ENCODE results near the gene ANTXR2.

DNA sequence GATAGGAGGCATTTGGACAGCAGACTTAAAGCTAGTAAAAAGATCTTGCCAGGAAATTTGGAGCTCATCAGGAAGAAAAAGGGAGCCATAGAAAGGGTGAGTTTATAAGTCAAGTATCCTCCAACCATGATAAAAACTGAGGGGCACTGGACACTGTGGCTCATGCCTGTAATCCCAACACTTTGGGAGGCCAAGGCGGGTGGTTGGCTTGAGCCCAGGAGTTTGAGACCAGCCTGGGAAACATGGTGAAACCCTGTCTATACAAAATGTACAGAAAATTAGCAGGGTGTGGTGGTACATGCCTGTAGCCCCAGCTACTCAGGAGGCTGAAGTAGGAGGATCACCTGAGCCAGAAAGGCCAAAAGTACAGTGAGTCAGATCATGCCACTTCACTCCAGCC, 48.7 kb downstream of the ANTXR2 start:
- TF ChIP-seq POLR2A (IDR thresholded peaks at IDR 0.05), result no peak
- TF ChIP-seq, protein P1, sequence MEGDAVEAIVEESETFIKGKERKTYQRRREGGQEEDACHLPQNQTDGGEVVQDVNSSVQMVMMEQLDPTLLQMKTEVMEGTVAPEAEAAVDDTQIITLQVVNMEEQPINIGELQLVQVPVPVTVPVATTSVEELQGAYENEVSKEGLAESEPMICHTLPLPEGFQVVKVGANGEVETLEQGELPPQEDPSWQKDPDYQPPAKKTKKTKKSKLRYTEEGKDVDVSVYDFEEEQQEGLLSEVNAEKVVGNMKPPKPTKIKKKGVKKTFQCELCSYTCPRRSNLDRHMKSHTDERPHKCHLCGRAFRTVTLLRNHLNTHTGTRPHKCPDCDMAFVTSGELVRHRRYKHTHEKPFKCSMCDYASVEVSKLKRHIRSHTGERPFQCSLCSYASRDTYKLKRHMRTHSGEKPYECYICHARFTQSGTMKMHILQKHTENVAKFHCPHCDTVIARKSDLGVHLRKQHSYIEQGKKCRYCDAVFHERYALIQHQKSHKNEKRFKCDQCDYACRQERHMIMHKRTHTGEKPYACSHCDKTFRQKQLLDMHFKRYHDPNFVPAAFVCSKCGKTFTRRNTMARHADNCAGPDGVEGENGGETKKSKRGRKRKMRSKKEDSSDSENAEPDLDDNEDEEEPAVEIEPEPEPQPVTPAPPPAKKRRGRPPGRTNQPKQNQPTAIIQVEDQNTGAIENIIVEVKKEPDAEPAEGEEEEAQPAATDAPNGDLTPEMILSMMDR (IDR thresholded peaks at IDR 0.05), result no peak

Data from uterus (tissue), 2 donors.